K562 (cell line): ENCODE results near the gene ODC1. TPM values are rescaled to one million over a fixed set of nuclear protein-coding genes. Genes with fewer than 3 reads are reported as not detected.
A peak's percentile ranks its signal among the peaks of the same experiment; 100 is the strongest.

Experiments
- CBFA2T2 ChIP-seq: fragments of 450-650 bp; conservative IDR thresholded peaks from 2 replicates; pipeline ENCODE4 v1.6.1; 2017; ENCODE audit warnings: mild to moderate bottlenecking
- FUS ChIP-seq: fragments of 200-400 bp; formaldehyde crosslinking; optimal IDR thresholded peaks from 2 replicates; pipeline ENCODE3; 2017; ENCODE audit warnings: low read depth, low read length
- HDAC1 ChIP-seq, 2 experiments: fragments of 450-650 bp; IDR thresholded peaks; 2 replicates each; pipeline ENCODE4 v1.6.1; 2016 to 2017; ENCODE audit warnings: inconsistent platforms in 1 of 2, mild to moderate bottlenecking in 1 of 2, moderate library complexity in 1 of 2
- HNRNPK ChIP-seq: fragments of 200-400 bp; formaldehyde crosslinking; IDR thresholded peaks from one replicate; pipeline ENCODE4 v1.6.1; 2018; ENCODE audit warnings: mild to moderate bottlenecking, low read depth, low read length; ENCODE audit not compliant: poor library complexity, severe bottlenecking
- HNRNPLL ChIP-seq: fragments of 200-400 bp; formaldehyde crosslinking; IDR thresholded peaks from 2 replicates; pipeline ENCODE4 v1.6.1; 2017; ENCODE audit warnings: low read length, low read depth, mild to moderate bottlenecking; ENCODE audit not compliant: poor library complexity, severe bottlenecking
- SOX6 ChIP-seq: fragments of 450-650 bp; IDR thresholded peaks from 2 replicates; pipeline ENCODE4 v1.6.1; 2014; ENCODE audit warnings: mild to moderate bottlenecking
- TCF3 ChIP-seq: sonication (generic); formaldehyde crosslinking; IDR thresholded peaks from 2 replicates; pipeline ENCODE4 v1.4.0; 2020; ENCODE audit warnings: mild to moderate bottlenecking, missing genetic modification reagents
- polyA plus RNA-seq, 8 experiments: library from polyadenylated mRNA; depleted of rRNA in 4 of 8; stranded (reverse) in 5 of 8; unstranded in 3 of 8; fragments of >200 nt; fragmentation: Nextera tagmentation in 2 of 8; fragmentation: Illumina TruSeq in 1 of 8; extraction: Ambion mirVana in 2 of 8; extraction: Trizol in 1 of 8; gene quantifications; 2 replicates each; pipeline versions ENCODE4 v1.2.1 to v1.2.3, GENCODE V29; 2011 to 2014; ENCODE audit warnings: inconsistent platforms in 1 of 8, missing spikeins in 1 of 8
- total RNA-seq, 7 experiments: library from RNA; depleted of rRNA in 6 of 7; stranded (reverse); fragments of >200 nt in 6 of 7; fragmentation: Illumina TruSeq in 2 of 7; extraction: Trizol in 2 of 7; gene quantifications; 2 replicates each; pipeline versions ENCODE4 v1.2.1 to v1.2.3, GENCODE V29; 2011 to 2021; ENCODE audit warnings: low replicate concordance in 1 of 7
- TF ChIP-seq, protein P1 (sequence below): fragments of 250-450 bp; sonication (Bioruptor Pico); IDR thresholded peaks from 2 replicates; pipeline ENCODE4 v1.4.0; 2020

Gene ODC1
- total and polyA plus RNA-seq, 9 of the 15 experiments (the other 6 are each of a cell fraction or from before 2014, with no cell fraction given) = 142 to 563 (median 457) TPM

DNA sequence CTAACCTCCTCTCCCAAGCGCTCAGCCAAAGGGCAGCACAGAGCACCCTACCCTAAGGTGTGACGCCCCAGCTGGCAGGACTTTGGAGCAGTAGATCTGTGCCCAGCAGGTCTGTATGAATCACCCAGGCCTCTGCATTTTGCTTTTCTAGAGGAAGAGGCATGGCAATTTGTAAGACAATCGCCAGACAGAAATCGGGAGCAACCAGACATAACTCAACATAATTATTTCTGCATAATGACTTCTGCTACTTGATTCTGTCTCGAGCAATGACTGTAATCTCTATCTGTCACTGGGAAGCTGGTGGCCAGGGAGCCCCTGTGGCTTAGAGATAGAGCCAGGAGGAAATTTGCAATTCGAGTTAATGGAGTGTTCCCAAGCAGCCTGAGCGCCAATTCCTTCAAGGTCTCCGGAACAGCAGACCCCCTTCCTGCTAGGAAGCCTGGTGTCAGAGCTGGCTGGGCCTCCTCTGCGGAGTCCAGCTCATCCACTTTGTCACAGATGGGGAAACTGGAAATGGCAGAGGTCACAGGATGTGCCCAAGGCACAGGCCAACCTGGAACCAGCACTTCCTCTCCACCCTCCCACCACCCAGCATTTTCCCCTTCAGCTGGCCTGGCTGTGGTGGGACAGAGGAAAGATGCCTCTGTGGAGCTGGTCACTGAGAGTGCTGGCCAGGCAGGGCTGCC lies 55.0 kb downstream of the ODC1 start (continued):
- TF ChIP-seq FUS (no peak), CBFA2T2 (peak; percentile 95), HDAC1 (IDR thresholded peaks at IDR 0.05) (peak in 1 of 2 experiments; percentile 64; a peak in 1 of 4 replicates), HNRNPK (no peak), TCF3 (CRISPR knock-in tag) (peak; percentile 97), SOX6 (peak; percentile 87), HNRNPLL (no peak)
- TF ChIP-seq, protein P1, sequence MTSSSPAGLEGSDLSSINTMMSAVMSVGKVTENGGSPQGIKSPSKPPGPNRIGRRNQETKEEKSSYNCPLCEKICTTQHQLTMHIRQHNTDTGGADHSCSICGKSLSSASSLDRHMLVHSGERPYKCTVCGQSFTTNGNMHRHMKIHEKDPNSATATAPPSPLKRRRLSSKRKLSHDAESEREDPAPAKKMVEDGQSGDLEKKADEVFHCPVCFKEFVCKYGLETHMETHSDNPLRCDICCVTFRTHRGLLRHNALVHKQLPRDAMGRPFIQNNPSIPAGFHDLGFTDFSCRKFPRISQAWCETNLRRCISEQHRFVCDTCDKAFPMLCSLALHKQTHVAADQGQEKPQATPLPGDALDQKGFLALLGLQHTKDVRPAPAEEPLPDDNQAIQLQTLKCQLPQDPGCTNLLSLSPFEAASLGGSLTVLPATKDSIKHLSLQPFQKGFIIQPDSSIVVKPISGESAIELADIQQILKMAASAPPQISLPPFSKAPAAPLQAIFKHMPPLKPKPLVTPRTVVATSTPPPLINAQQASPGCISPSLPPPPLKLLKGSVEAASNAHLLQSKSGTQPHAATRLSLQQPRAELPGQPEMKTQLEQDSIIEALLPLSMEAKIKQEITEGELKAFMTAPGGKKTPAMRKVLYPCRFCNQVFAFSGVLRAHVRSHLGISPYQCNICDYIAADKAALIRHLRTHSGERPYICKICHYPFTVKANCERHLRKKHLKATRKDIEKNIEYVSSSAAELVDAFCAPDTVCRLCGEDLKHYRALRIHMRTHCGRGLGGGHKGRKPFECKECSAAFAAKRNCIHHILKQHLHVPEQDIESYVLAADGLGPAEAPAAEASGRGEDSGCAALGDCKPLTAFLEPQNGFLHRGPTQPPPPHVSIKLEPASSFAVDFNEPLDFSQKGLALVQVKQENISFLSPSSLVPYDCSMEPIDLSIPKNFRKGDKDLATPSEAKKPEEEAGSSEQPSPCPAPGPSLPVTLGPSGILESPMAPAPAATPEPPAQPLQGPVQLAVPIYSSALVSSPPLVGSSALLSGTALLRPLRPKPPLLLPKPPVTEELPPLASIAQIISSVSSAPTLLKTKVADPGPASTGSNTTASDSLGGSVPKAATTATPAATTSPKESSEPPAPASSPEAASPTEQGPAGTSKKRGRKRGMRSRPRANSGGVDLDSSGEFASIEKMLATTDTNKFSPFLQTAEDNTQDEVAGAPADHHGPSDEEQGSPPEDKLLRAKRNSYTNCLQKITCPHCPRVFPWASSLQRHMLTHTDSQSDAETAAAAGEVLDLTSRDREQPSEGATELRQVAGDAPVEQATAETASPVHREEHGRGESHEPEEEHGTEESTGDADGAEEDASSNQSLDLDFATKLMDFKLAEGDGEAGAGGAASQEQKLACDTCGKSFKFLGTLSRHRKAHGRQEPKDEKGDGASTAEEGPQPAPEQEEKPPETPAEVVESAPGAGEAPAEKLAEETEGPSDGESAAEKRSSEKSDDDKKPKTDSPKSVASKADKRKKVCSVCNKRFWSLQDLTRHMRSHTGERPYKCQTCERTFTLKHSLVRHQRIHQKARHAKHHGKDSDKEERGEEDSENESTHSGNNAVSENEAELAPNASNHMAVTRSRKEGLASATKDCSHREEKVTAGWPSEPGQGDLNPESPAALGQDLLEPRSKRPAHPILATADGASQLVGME = no peak
- TF ChIP-seq, all 486 proteins: peak for 71
